GM21390 (cell line): Measurements from ENCODE around the gene ACOX2.
"Not testable (repeated sequence)": the region's sequence is repeated elsewhere in the genome, so short reads cannot be mapped to it uniquely, and the experiment has no call there.

Source experiments
- ATAC-seq: cut with Tn5 transposase; IDR thresholded peaks from one replicate; pipeline ENCODE4 v1.9.1; 2021; ENCODE audit not compliant: unreplicated experiment

Gene ACOX2

GRCh38 chr3:58535531-58536500, 1.2 kb downstream of the ACOX2 start:
- no peak for ATAC-seq

- no peak for ATAC-seq
Observed at GRCh38 chr3:58534592-58535494, 2.1 kb downstream of the ACOX2 start.

GRCh38 chr3:58532794-58533220, 4.2 kb downstream of the ACOX2 start:
- peak; percentile 93 for ATAC-seq

GRCh38 chr3:58531956-58532355, 5.0 kb downstream of the ACOX2 start:
- no peak for ATAC-seq

- ATAC-seq, result no peak
Observed at GRCh38 chr3:58531555-58531954, 5.4 kb downstream of the ACOX2 start.

GRCh38 chr3:58530354-58530865, 6.6 kb downstream of the ACOX2 start:
- no peak for ATAC-seq

GRCh38 chr3:58529516-58530353, 7.3 kb downstream of the ACOX2 start:
- ATAC-seq, result no peak

GRCh38 chr3:58528629-58529028, 8.4 kb downstream of the ACOX2 start:
- ATAC-seq, result no peak

GRCh38 chr3:58527440-58527839, 9.6 kb downstream of the ACOX2 start:
- not testable (repeated sequence) for ATAC-seq

GRCh38 chr3:58526515-58526957, 10.5 kb downstream of the ACOX2 start:
- ATAC-seq, result no peak

GRCh38 chr3:58524326-58524888, 12.6 kb downstream of the ACOX2 start:
- ATAC-seq, result no peak

GRCh38 chr3:58522759-58523425, 14.1 kb downstream of the ACOX2 start:
- no peak for ATAC-seq

- ATAC-seq, result no peak
Observed at GRCh38 chr3:58521917-58522631, 14.9 kb downstream of the ACOX2 start.

- no peak for ATAC-seq
Observed at GRCh38 chr3:58521336-58521670, 15.7 kb downstream of the ACOX2 start.

GRCh38 chr3:58520403-58521335, 16.3 kb downstream of the ACOX2 start:
- no peak for ATAC-seq

GRCh38 chr3:58519668-58520402, 17.2 kb downstream of the ACOX2 start:
- no peak for ATAC-seq

GRCh38 chr3:58518291-58518789, 18.6 kb downstream of the ACOX2 start:
- no peak for ATAC-seq
